Measurements from ENCODE around the gene EPS8L3.
"Not testable (repeated sequence)": the region's sequence is repeated elsewhere in the genome, so short reads cannot be mapped to it uniquely, and the experiment has no call there.

EPS8L3 gene

GRCh38 chr1:109763646-109764415 is at the start of gene EPS8L3:
TSS of gene EPS8L3 (minus strand) at chr1:109763923. CDS start at chr1:109761749, 2,174 bp downstream.
- no peak for DNase-seq

GRCh38 chr1:109812691-109813393 is 49.1 kb upstream of the EPS8L3 start:
- no peak for DNase-seq

GRCh38 chr1:109808703-109809102 is 45.0 kb upstream of the EPS8L3 start:
- DNase-seq = no peak

- DNase-seq = no peak
These were observed 44.3 kb upstream of the EPS8L3 start for GRCh38 chr1:109807822-109808680.

- DNase-seq = no peak
These were observed 43.7 kb upstream of the EPS8L3 start for GRCh38 chr1:109807402-109807801.

GRCh38 chr1:109806733-109807400 is 43.1 kb upstream of the EPS8L3 start:
- DNase-seq = no peak

GRCh38 chr1:109805486-109806165 is 41.9 kb upstream of the EPS8L3 start:
- DNase-seq = no peak

- DNase-seq = no peak
These were observed 40.9 kb upstream of the EPS8L3 start for GRCh38 chr1:109804660-109805059.

GRCh38 chr1:109803901-109804331 is 40.2 kb upstream of the EPS8L3 start:
- DNase-seq = no peak

GRCh38 chr1:109802901-109803561 is 39.3 kb upstream of the EPS8L3 start:
- no peak for DNase-seq

- no peak for DNase-seq
These were observed 38.6 kb upstream of the EPS8L3 start for GRCh38 chr1:109802136-109802900.

- no peak for DNase-seq
These were observed 38.0 kb upstream of the EPS8L3 start for GRCh38 chr1:109801791-109802135.

- no peak for DNase-seq
These were observed 36.6 kb upstream of the EPS8L3 start for GRCh38 chr1:109800291-109800690.

GRCh38 chr1:109799445-109799844 is 35.7 kb upstream of the EPS8L3 start:
- no peak for DNase-seq

- not testable (repeated sequence) for DNase-seq
These were observed 33.5 kb upstream of the EPS8L3 start for GRCh38 chr1:109797303-109797595.

- DNase-seq = no peak
These were observed 33.0 kb upstream of the EPS8L3 start for GRCh38 chr1:109796484-109797302.

GRCh38 chr1:109794319-109795132 is 30.8 kb upstream of the EPS8L3 start:
- DNase-seq = no peak

- DNase-seq = peak; percentile 81
These were observed 30.0 kb upstream of the EPS8L3 start for GRCh38 chr1:109793486-109794318.

Measured in NCI-H2081 treated with DMSO at 0.1 percent for 48 hours (cell line).